ENCODE data around the gene DESI1.
"Not testable (repeated sequence)": the region's sequence is repeated elsewhere in the genome, so short reads cannot be mapped to it uniquely, and the experiment has no call there.

DESI1 gene

GRCh38 chr22:41656556-41656955, 35.7 kb upstream of the DESI1 start:
- no peaks in the 10 kb centered on the region for H3K4me1 ChIP-seq (ENCODE audit: control insufficient read depth, insufficient read depth, low read length, poor library complexity, severe bottlenecking)
- no peaks in the 10 kb centered on the region for H3K9me3 ChIP-seq (ENCODE audit: control insufficient read depth, low read length)
- WGBS, 2 experiments (ENCODE audit: insufficient coverage in 2 of 2) = 92 to 97% methylated on average over 4 to 5 of the region's 5 CpGs
- H3K4me3 ChIP-seq (ENCODE audit: extremely low read depth, insufficient read depth, low read length, poor library complexity, severe bottlenecking) = no peak overlapping the region
- H3K36me3 ChIP-seq (ENCODE audit: control insufficient read depth, insufficient read depth, low read length) = peaks cover 98% of the 10 kb centered on the region
- H3K27ac ChIP-seq (ENCODE audit: low read depth, low read length, severe bottlenecking) = no peak overlapping the region

GRCh38 chr22:41654322-41654721, 33.5 kb upstream of the DESI1 start:
- Histone ChIP-seq H3K4me3 (ENCODE audit: extremely low read depth, insufficient read depth, low read length, poor library complexity, severe bottlenecking) (no peak overlapping the region), H3K27ac (ENCODE audit: low read depth, low read length, severe bottlenecking) (no peak overlapping the region), H3K4me1 (ENCODE audit: control insufficient read depth, insufficient read depth, low read length, poor library complexity, severe bottlenecking) (no peaks in the 10 kb centered on the region), H3K9me3 (ENCODE audit: control insufficient read depth, low read length) (no peaks in the 10 kb centered on the region), H3K36me3 (ENCODE audit: control insufficient read depth, insufficient read depth, low read length) (peaks cover 98% of the 10 kb centered on the region)
- WGBS, 2 experiments (ENCODE audit: insufficient coverage in 2 of 2) = 100% methylated on average over 2 of the region's 3 CpGs

- 88 to 96% methylated on average over 10 to 11 of the region's 11 CpGs for WGBS, 2 experiments (ENCODE audit: insufficient coverage in 2 of 2)
- Histone ChIP-seq H3K4me3 (ENCODE audit: extremely low read depth, insufficient read depth, low read length, poor library complexity, severe bottlenecking) (no peak overlapping the region), H3K27ac (ENCODE audit: low read depth, low read length, severe bottlenecking) (no peak overlapping the region), H3K36me3 (ENCODE audit: control insufficient read depth, insufficient read depth, low read length) (peaks cover 95% of the 10 kb centered on the region), H3K9me3 (ENCODE audit: control insufficient read depth, low read length) (no peaks in the 10 kb centered on the region), H3K4me1 (ENCODE audit: control insufficient read depth, insufficient read depth, low read length, poor library complexity, severe bottlenecking) (no peaks in the 10 kb centered on the region)
These were observed 30.0 kb upstream of the DESI1 start for GRCh38 chr22:41650821-41651220.

- Histone ChIP-seq H3K9me3 (ENCODE audit: control insufficient read depth, low read length) (no peaks in the 10 kb centered on the region), H3K36me3 (ENCODE audit: control insufficient read depth, insufficient read depth, low read length) (peaks cover 97% of the 10 kb centered on the region), H3K4me1 (ENCODE audit: control insufficient read depth, insufficient read depth, low read length, poor library complexity, severe bottlenecking) (no peaks in the 10 kb centered on the region), H3K27ac (ENCODE audit: low read depth, low read length, severe bottlenecking) (no peak overlapping the region), H3K4me3 (ENCODE audit: extremely low read depth, insufficient read depth, low read length, poor library complexity, severe bottlenecking) (no peak overlapping the region)
- 100% methylated on average over 1 of the region's 1 CpG; no CpG with 5 or more reads in 1 of the 2 experiments for WGBS, 2 experiments (ENCODE audit: insufficient coverage in 2 of 2)
These were observed 29.4 kb upstream of the DESI1 start for GRCh38 chr22:41650229-41650628.

- WGBS, 2 experiments (ENCODE audit: insufficient coverage in 2 of 2) = no CpG with 5 or more reads among the region's 1 CpG
- Histone ChIP-seq H3K36me3 (ENCODE audit: control insufficient read depth, insufficient read depth, low read length) (peaks cover 92% of the 10 kb centered on the region), H3K4me3 (ENCODE audit: extremely low read depth, insufficient read depth, low read length, poor library complexity, severe bottlenecking) (no peak overlapping the region), H3K9me3 (ENCODE audit: control insufficient read depth, low read length) (no peaks in the 10 kb centered on the region), H3K4me1 (ENCODE audit: control insufficient read depth, insufficient read depth, low read length, poor library complexity, severe bottlenecking) (no peaks in the 10 kb centered on the region), H3K27ac (ENCODE audit: low read depth, low read length, severe bottlenecking) (no peak overlapping the region)
These were observed 27.6 kb upstream of the DESI1 start for GRCh38 chr22:41648432-41648831.

- no CpG with 5 or more reads among the region's 3 CpGs for WGBS, 2 experiments (ENCODE audit: insufficient coverage in 2 of 2)
- H3K9me3 ChIP-seq (ENCODE audit: control insufficient read depth, low read length) = no peaks in the 10 kb centered on the region
These were observed 26.9 kb upstream of the DESI1 start for GRCh38 chr22:41647771-41648170.

GRCh38 chr22:41642331-41643110, 21.7 kb upstream of the DESI1 start:
- H3K4me3 ChIP-seq (ENCODE audit: extremely low read depth, insufficient read depth, low read length, poor library complexity, severe bottlenecking) = no peak overlapping the region
- 100% methylated on average over 4 of the region's 6 CpGs; no CpG with 5 or more reads in 1 of the 2 experiments for WGBS, 2 experiments (ENCODE audit: insufficient coverage in 2 of 2)
- no peak overlapping the region for H3K27ac ChIP-seq (ENCODE audit: low read depth, low read length, severe bottlenecking)
- peaks cover 93% of the 10 kb centered on the region for H3K36me3 ChIP-seq (ENCODE audit: control insufficient read depth, insufficient read depth, low read length)
- no peaks in the 10 kb centered on the region for H3K9me3 ChIP-seq (ENCODE audit: control insufficient read depth, low read length)
- H3K4me1 ChIP-seq (ENCODE audit: control insufficient read depth, insufficient read depth, low read length, poor library complexity, severe bottlenecking) = no peaks in the 10 kb centered on the region

More at GRCh38 chr22:41647771-41648170, 26.9 kb upstream of the DESI1 start:
- H3K36me3 ChIP-seq (ENCODE audit: control insufficient read depth, insufficient read depth, low read length) = peaks cover 92% of the 10 kb centered on the region
- no peak overlapping the region for H3K27ac ChIP-seq (ENCODE audit: low read depth, low read length, severe bottlenecking)
- H3K4me1 ChIP-seq (ENCODE audit: control insufficient read depth, insufficient read depth, low read length, poor library complexity, severe bottlenecking) = no peaks in the 10 kb centered on the region
- no peak overlapping the region for H3K4me3 ChIP-seq (ENCODE audit: extremely low read depth, insufficient read depth, low read length, poor library complexity, severe bottlenecking)

GRCh38 chr22:41641854-41642253, 21.0 kb upstream of the DESI1 start:
- 98% methylated on average over 6 of the region's 7 CpGs for WGBS, 2 experiments (ENCODE audit: insufficient coverage in 2 of 2)
- Histone ChIP-seq H3K4me3 (ENCODE audit: extremely low read depth, insufficient read depth, low read length, poor library complexity, severe bottlenecking) (no peak overlapping the region), H3K36me3 (ENCODE audit: control insufficient read depth, insufficient read depth, low read length) (peaks cover 93% of the 10 kb centered on the region)

GRCh38 chr22:41638748-41639147, 17.9 kb upstream of the DESI1 start:
- 92% methylated on average over 3 of the region's 5 CpGs; no CpG with 5 or more reads in 1 of the 2 experiments for WGBS, 2 experiments (ENCODE audit: insufficient coverage in 2 of 2)
- Histone ChIP-seq H3K27ac (ENCODE audit: low read depth, low read length, severe bottlenecking) (no peak overlapping the region), H3K4me1 (ENCODE audit: control insufficient read depth, insufficient read depth, low read length, poor library complexity, severe bottlenecking) (no peaks in the 10 kb centered on the region), H3K36me3 (ENCODE audit: control insufficient read depth, insufficient read depth, low read length) (peaks cover 96% of the 10 kb centered on the region), H3K9me3 (ENCODE audit: control insufficient read depth, low read length) (no peaks in the 10 kb centered on the region), H3K4me3 (ENCODE audit: extremely low read depth, insufficient read depth, low read length, poor library complexity, severe bottlenecking) (no peak overlapping the region)

More at GRCh38 chr22:41641854-41642253, 21.0 kb upstream of the DESI1 start:
- no peaks in the 10 kb centered on the region for H3K9me3 ChIP-seq (ENCODE audit: control insufficient read depth, low read length)
- H3K27ac ChIP-seq (ENCODE audit: low read depth, low read length, severe bottlenecking) = no peak overlapping the region
- H3K4me1 ChIP-seq (ENCODE audit: control insufficient read depth, insufficient read depth, low read length, poor library complexity, severe bottlenecking) = no peaks in the 10 kb centered on the region

GRCh38 chr22:41638124-41638523, 17.3 kb upstream of the DESI1 start:
- Histone ChIP-seq H3K4me1 (ENCODE audit: control insufficient read depth, insufficient read depth, low read length, poor library complexity, severe bottlenecking) (no peaks in the 10 kb centered on the region), H3K36me3 (ENCODE audit: control insufficient read depth, insufficient read depth, low read length) (peaks cover 99% of the 10 kb centered on the region)
- 100% methylated on average over 2 to 3 of the region's 5 CpGs for WGBS, 2 experiments (ENCODE audit: insufficient coverage in 2 of 2)

GRCh38 chr22:41637623-41638022, 16.8 kb upstream of the DESI1 start:
- not testable (repeated sequence) for H3K27ac ChIP-seq (ENCODE audit: low read depth, low read length, severe bottlenecking); H3K4me1 ChIP-seq (ENCODE audit: control insufficient read depth, insufficient read depth, low read length, poor library complexity, severe bottlenecking); H3K9me3 ChIP-seq (ENCODE audit: control insufficient read depth, low read length); H3K4me3 ChIP-seq (ENCODE audit: extremely low read depth, insufficient read depth, low read length, poor library complexity, severe bottlenecking)
- 97 to 100% methylated on average over 7 to 8 of the region's 8 CpGs for WGBS, 2 experiments (ENCODE audit: insufficient coverage in 2 of 2)
- peaks cover 99% of the 10 kb centered on the region for H3K36me3 ChIP-seq (ENCODE audit: control insufficient read depth, insufficient read depth, low read length)

More at GRCh38 chr22:41638124-41638523, 17.3 kb upstream of the DESI1 start:
- no peak overlapping the region for H3K27ac ChIP-seq (ENCODE audit: low read depth, low read length, severe bottlenecking)
- no peaks in the 10 kb centered on the region for H3K9me3 ChIP-seq (ENCODE audit: control insufficient read depth, low read length)
- H3K4me3 ChIP-seq (ENCODE audit: extremely low read depth, insufficient read depth, low read length, poor library complexity, severe bottlenecking) = no peak overlapping the region

Measured in mesodermal cell (in vitro differentiated cells).